ENCODE results near the gene OR13J1. TPM values are rescaled to one million over a fixed set of nuclear protein-coding genes. Genes with fewer than 3 reads are reported as not detected.

The OR13J1 gene
- total and polyA plus RNA-seq, 2 experiments from 2014 or later = 0.15 TPM; not detected in 1

GRCh38 chr9:35909274-35909673 lies 39.1 kb upstream of the OR13J1 start, which contains the start of gene SPAAR (continued):
- TF ChIP-seq, protein P1, sequence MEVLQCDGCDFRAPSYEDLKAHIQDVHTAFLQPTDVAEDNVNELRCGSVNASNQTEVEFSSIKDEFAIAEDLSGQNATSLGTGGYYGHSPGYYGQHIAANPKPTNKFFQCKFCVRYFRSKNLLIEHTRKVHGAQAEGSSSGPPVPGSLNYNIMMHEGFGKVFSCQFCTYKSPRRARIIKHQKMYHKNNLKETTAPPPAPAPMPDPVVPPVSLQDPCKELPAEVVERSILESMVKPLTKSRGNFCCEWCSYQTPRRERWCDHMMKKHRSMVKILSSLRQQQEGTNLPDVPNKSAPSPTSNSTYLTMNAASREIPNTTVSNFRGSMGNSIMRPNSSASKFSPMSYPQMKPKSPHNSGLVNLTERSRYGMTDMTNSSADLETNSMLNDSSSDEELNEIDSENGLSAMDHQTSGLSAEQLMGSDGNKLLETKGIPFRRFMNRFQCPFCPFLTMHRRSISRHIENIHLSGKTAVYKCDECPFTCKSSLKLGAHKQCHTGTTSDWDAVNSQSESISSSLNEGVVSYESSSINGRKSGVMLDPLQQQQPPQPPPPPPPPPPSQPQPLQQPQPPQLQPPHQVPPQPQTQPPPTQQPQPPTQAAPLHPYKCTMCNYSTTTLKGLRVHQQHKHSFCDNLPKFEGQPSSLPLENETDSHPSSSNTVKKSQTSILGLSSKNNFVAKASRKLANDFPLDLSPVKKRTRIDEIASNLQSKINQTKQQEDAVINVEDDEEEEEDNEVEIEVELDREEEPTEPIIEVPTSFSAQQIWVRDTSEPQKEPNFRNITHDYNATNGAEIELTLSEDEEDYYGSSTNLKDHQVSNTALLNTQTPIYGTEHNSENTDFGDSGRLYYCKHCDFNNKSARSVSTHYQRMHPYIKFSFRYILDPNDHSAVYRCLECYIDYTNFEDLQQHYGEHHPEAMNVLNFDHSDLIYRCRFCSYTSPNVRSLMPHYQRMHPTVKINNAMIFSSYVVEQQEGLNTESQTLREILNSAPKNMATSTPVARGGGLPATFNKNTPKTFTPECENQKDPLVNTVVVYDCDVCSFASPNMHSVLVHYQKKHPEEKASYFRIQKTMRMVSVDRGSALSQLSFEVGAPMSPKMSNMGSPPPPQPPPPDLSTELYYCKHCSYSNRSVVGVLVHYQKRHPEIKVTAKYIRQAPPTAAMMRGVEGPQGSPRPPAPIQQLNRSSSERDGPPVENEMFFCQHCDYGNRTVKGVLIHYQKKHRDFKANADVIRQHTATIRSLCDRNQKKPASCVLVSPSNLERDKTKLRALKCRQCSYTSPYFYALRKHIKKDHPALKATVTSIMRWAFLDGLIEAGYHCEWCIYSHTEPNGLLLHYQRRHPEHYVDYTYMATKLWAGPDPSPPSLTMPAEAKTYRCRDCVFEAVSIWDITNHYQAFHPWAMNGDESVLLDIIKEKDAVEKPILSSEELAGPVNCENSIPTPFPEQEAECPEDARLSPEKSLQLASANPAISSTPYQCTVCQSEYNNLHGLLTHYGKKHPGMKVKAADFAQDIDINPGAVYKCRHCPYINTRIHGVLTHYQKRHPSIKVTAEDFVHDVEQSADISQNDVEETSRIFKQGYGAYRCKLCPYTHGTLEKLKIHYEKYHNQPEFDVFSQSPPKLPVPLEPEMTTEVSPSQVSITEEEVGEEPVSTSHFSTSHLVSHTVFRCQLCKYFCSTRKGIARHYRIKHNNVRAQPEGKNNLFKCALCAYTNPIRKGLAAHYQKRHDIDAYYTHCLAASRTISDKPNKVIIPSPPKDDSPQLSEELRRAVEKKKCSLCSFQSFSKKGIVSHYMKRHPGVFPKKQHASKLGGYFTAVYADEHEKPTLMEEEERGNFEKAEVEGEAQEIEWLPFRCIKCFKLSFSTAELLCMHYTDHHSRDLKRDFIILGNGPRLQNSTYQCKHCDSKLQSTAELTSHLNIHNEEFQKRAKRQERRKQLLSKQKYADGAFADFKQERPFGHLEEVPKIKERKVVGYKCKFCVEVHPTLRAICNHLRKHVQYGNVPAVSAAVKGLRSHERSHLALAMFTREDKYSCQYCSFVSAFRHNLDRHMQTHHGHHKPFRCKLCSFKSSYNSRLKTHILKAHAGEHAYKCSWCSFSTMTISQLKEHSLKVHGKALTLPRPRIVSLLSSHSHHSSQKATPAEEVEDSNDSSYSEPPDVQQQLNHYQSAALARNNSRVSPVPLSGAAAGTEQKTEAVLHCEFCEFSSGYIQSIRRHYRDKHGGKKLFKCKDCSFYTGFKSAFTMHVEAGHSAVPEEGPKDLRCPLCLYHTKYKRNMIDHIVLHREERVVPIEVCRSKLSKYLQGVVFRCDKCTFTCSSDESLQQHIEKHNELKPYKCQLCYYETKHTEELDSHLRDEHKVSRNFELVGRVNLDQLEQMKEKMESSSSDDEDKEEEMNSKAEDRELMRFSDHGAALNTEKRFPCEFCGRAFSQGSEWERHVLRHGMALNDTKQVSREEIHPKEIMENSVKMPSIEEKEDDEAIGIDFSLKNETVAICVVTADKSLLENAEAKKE (CRISPR knock-in tag; IDR thresholded peaks at IDR 0.05) = no peak
- no peak for TF ChIP-seq STAT1 (IDR thresholded peaks at IDR 0.05; ENCODE audit: unreplicated experiment)

- Histone ChIP-seq H3K79me2 (replicated peaks; ENCODE audit: insufficient read depth) (no peaks in the 10 kb centered on the region), H4K20me1 (replicated peaks; ENCODE audit: insufficient read depth) (no peaks in the 10 kb centered on the region), H3K4me1 (ENCODE audit: insufficient read depth) (peaks cover 20% of the 10 kb centered on the region), H3K4me2 (peak overlapping the region; percentile 69), H3K36me3 (ENCODE audit: insufficient read depth) (no peaks in the 10 kb centered on the region), H2AFZ (peak overlapping the region; percentile 99), H3K9me2 (ENCODE audit: insufficient read depth) (no peaks in the 10 kb centered on the region), H3K4me3 (no peak overlapping the region), H3F3A (replicated peaks; ENCODE audit: low read depth) (no peaks in the 10 kb centered on the region), H3K27ac (ENCODE audit: low read depth) (peak overlapping the region; percentile 60; the same call in 1 of the 2 replicates), H3K27me3 (ENCODE audit: insufficient read depth) (no peaks in the 10 kb centered on the region)
- peak overlapping the region; percentile 40; the same call in 1 of the 3 replicates for H3K4me3 Mint-ChIP-seq
- H3K4me1 Mint-ChIP-seq = peaks cover 53% of the 10 kb centered on the region
- H3K27ac Mint-ChIP-seq = peak overlapping the region; percentile 78; the same call in 1 of the 2 replicates
- no peaks in the 10 kb centered on the region for H3K36me3 Mint-ChIP-seq (ENCODE audit: low read depth)
- no peak for ATAC-seq
- H3K27me3 Mint-ChIP-seq (ENCODE audit: insufficient read depth, low read depth, poor library complexity) = peaks cover 12% of the 10 kb centered on the region
- no peaks in the 10 kb centered on the region for H3K9me3 Mint-ChIP-seq
- TF ChIP-seq JUNB (IDR thresholded peaks at IDR 0.05; ENCODE audit: unreplicated experiment) = no peak
- no peak for TF ChIP-seq STAT1 (IDR thresholded peaks at IDR 0.05; ENCODE audit: unreplicated experiment)
- no peak for DNase-seq (ENCODE audit: low spot score)
These were observed 38.4 kb upstream of the OR13J1 start for GRCh38 chr9:35908504-35909125.

Data from GM23338 (cell line).